K562 (cell line): Measurements from ENCODE around the gene CHCHD6. TPM values are rescaled to one million over a fixed set of nuclear protein-coding genes. Genes with fewer than 3 reads are reported as not detected.

Source experiments
- ATF3 ChIP-seq, 2 experiments: fragments of 450-650 bp in 1 of 2; sonication (generic) in 1 of 2; formaldehyde crosslinking in 1 of 2; IDR thresholded peaks in 1 of 2; conservative IDR thresholded peaks in 1 of 2; 2 replicates each; pipeline versions ENCODE4 v1.6.1 to v1.8.1; 2016 to 2023; ENCODE audit warnings: mild to moderate bottlenecking in 2 of 2, moderate library complexity in 2 of 2, inconsistent platforms in 1 of 2, missing genetic modification reagents in 1 of 2
- BMI1 ChIP-seq: fragments of 150-350 bp; IDR thresholded peaks from 2 replicates; pipeline ENCODE4 v1.6.1; 2014; ENCODE audit warnings: low read length
- ETV5 ChIP-seq: sonication (generic); formaldehyde crosslinking; IDR thresholded peaks from 2 replicates; pipeline ENCODE4 v1.4.0; 2020; ENCODE audit warnings: low read depth, mild to moderate bottlenecking, missing genetic modification reagents
- FOXA3 ChIP-seq, 2 experiments: fragments of 450-650 bp in 1 of 2; sonication (generic) in 1 of 2; formaldehyde crosslinking; IDR thresholded peaks in 1 of 2; conservative IDR thresholded peaks in 1 of 2; 2 replicates each; pipeline versions ENCODE4 v1.4.0 to v1.8.0; 2020 to 2022; ENCODE audit warnings: mild to moderate bottlenecking in 2 of 2, missing genetic modification reagents in 1 of 2
- HMBOX1 ChIP-seq: sonication (generic); IDR thresholded peaks from 2 replicates; pipeline ENCODE4 v1.6.1; 2016
- KDM5B ChIP-seq: fragments of 200-600 bp; sonication (generic); IDR thresholded peaks from 2 replicates; pipeline ENCODE4 v1.6.1; 2012; ENCODE audit warnings: low read depth, mild to moderate bottlenecking, moderate library complexity, low read length, control low read depth, inconsistent platforms; ENCODE audit not compliant: insufficient replicate concordance
- PHB2 ChIP-seq: fragments of 450-650 bp; IDR thresholded peaks from 2 replicates; pipeline ENCODE4 v1.6.1; 2017; ENCODE audit warnings: low read depth
- POLR2G ChIP-seq: fragments of 200-400 bp; formaldehyde crosslinking; IDR thresholded peaks from 2 replicates; pipeline ENCODE4 v1.6.1; 2017; ENCODE audit warnings: low read depth, mild to moderate bottlenecking, antibody characterized with exemption, low read length, moderate library complexity
- SIRT6 ChIP-seq: IDR thresholded peaks from one replicate; pipeline ENCODE4 v1.6.1; 2012; ENCODE audit warnings: low read depth, mild to moderate bottlenecking, control low read depth, inconsistent platforms, low read length, moderate library complexity
- SP1 ChIP-seq: sonication (generic); formaldehyde crosslinking; IDR thresholded peaks from 2 replicates; pipeline ENCODE4 v1.8.1; 2022; ENCODE audit warnings: mild to moderate bottlenecking, missing genetic modification reagents
- ZBED1 ChIP-seq: IDR thresholded peaks from 2 replicates; pipeline ENCODE4 v1.6.1; 2014
- ZC3H4 ChIP-seq: sonication (generic); formaldehyde crosslinking; IDR thresholded peaks from 2 replicates; pipeline ENCODE4 v1.9.0; 2021; ENCODE audit warnings: missing genetic modification reagents, borderline replicate concordance
- ZC3H8 ChIP-seq: fragments of 450-650 bp; IDR thresholded peaks from 2 replicates; pipeline ENCODE4 v1.6.1; 2017
- ZFP91 ChIP-seq: sonication (generic); formaldehyde crosslinking; IDR thresholded peaks from 2 replicates; pipeline ENCODE4 v1.8.0; 2022; ENCODE audit warnings: mild to moderate bottlenecking, missing genetic modification reagents
- ZNF124 ChIP-seq: sonication (generic); formaldehyde crosslinking; IDR thresholded peaks from 2 replicates; pipeline ENCODE4 v1.8.1; 2022; ENCODE audit warnings: missing genetic modification reagents
- ZNF133 ChIP-seq: fragments of 250-450 bp; sonication (Bioruptor Pico); IDR thresholded peaks from 2 replicates; pipeline ENCODE4 v1.4.0; 2020; ENCODE audit warnings: mild to moderate bottlenecking
- ZNF143 ChIP-seq: sonication (generic); formaldehyde crosslinking; IDR thresholded peaks from 2 replicates; pipeline ENCODE4 v1.9.0; 2022; ENCODE audit warnings: mild to moderate bottlenecking, missing genetic modification reagents
- ZNF584 ChIP-seq: fragments of 200-800 bp; sonication (Bioruptor generic); IDR thresholded peaks from 2 replicates; pipeline ENCODE4 v1.6.1; 2016; ENCODE audit warnings: low read depth, mild to moderate bottlenecking, missing genetic modification characterization, missing compliant biosample characterization
- polyA plus RNA-seq, 8 experiments: library from polyadenylated mRNA; depleted of rRNA in 4 of 8; stranded (reverse) in 5 of 8; unstranded in 3 of 8; fragments of >200 nt; fragmentation: Nextera tagmentation in 2 of 8; fragmentation: Illumina TruSeq in 1 of 8; extraction: Ambion mirVana in 2 of 8; extraction: Trizol in 1 of 8; gene quantifications; 2 replicates each; pipeline versions ENCODE4 v1.2.1 to v1.2.3, GENCODE V29; 2011 to 2014; ENCODE audit warnings: inconsistent platforms in 1 of 8, missing spikeins in 1 of 8
- total RNA-seq, 7 experiments: library from RNA; depleted of rRNA in 6 of 7; stranded (reverse); fragments of >200 nt in 6 of 7; fragmentation: Illumina TruSeq in 2 of 7; extraction: Trizol in 2 of 7; gene quantifications; 2 replicates each; pipeline versions ENCODE4 v1.2.1 to v1.2.3, GENCODE V29; 2011 to 2021; ENCODE audit warnings: low replicate concordance in 1 of 7
- TF ChIP-seq, protein P1 (sequence below): fragments of 250-450 bp; sonication (Bioruptor Pico); IDR thresholded peaks from 2 replicates; pipeline ENCODE4 v1.4.0; 2020; ENCODE audit warnings: borderline replicate concordance
- TF ChIP-seq, protein P2 (sequence below): fragments of 250-450 bp; sonication (Bioruptor Pico); IDR thresholded peaks from 2 replicates; pipeline ENCODE4 v1.8.0; 2021; ENCODE audit warnings: borderline replicate concordance, mild to moderate bottlenecking, moderate library complexity; ENCODE audit not compliant: poor library complexity, severe bottlenecking
- TF ChIP-seq, protein P3 (sequence below): fragments of 250-450 bp; sonication (Bioruptor Pico); IDR thresholded peaks from 2 replicates; pipeline ENCODE4 v1.6.1; 2021; ENCODE audit warnings: mild to moderate bottlenecking

CHCHD6 gene
- total and polyA plus RNA-seq, 9 of the 15 experiments (the other 6 are each of a cell fraction or from before 2014, with no cell fraction given), result 4.6 to 18.6 (median 10.9) TPM

- TF ChIP-seq ZC3H4 (CRISPR knock-in tag), result no peak
- peak; percentile 39; the same call in 1 of the 2 replicates for TF ChIP-seq ATF3 (IDR thresholded peaks at IDR 0.05)
- no peak for TF ChIP-seq ATF3 (CRISPR knock-in tag; conservative IDR thresholded peaks at IDR 0.05)
- no peak for TF ChIP-seq ZNF133 (CRISPR knock-in tag)
- no peak for TF ChIP-seq ZNF124 (CRISPR knock-in tag)
- TF ChIP-seq PHB2, result no peak
- no peak for TF ChIP-seq FOXA3 (CRISPR knock-in tag; conservative IDR thresholded peaks at IDR 0.05 in 1 of 2, IDR thresholded peaks at IDR 0.05 in 1 of 2)
- TF ChIP-seq, protein P1, sequence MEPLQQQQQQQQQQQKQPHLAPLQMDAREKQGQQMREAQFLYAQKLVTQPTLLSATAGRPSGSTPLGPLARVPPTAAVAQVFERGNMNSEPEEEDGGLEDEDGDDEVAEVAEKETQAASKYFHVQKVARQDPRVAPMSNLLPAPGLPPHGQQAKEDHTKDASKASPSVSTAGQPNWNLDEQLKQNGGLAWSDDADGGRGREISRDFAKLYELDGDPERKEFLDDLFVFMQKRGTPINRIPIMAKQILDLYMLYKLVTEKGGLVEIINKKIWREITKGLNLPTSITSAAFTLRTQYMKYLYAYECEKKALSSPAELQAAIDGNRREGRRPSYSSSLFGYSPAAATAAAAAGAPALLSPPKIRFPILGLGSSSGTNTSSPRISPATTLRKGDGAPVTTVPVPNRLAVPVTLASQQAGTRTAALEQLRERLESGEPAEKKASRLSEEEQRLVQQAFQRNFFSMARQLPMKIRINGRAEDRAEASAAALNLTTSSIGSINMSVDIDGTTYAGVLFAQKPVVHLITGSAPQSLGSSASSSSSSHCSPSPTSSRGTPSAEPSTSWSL (CRISPR knock-in tag), result no peak
- TF ChIP-seq ZFP91 (CRISPR knock-in tag), result no peak
- no peak for TF ChIP-seq ZBED1
- no peak for TF ChIP-seq ZNF584 (CRISPR knock-in tag)
- TF ChIP-seq, protein P2, sequence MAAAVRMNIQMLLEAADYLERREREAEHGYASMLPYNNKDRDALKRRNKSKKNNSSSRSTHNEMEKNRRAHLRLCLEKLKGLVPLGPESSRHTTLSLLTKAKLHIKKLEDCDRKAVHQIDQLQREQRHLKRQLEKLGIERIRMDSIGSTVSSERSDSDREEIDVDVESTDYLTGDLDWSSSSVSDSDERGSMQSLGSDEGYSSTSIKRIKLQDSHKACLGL, result no peak
- TF ChIP-seq KDM5B, result no peak
- TF ChIP-seq ZC3H8, result no peak
- no peak for TF ChIP-seq HMBOX1
- TF ChIP-seq, protein P3, sequence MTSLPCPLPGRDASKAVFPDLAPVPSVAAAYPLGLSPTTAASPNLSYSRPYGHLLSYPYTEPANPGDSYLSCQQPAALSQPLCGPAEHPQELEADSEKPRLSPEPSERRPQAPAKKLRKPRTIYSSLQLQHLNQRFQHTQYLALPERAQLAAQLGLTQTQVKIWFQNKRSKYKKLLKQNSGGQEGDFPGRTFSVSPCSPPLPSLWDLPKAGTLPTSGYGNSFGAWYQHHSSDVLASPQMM (CRISPR knock-in tag), result no peak
- TF ChIP-seq SP1 (CRISPR knock-in tag), result no peak
- no peak for TF ChIP-seq SIRT6
- no peak for TF ChIP-seq POLR2G
- TF ChIP-seq BMI1, result no peak
- no peak for TF ChIP-seq ETV5 (CRISPR knock-in tag)
- no peak for TF ChIP-seq ZNF143
Observed at GRCh38 chr3:126986001-126986400, 282.0 kb downstream of the CHCHD6 start (continued).
